KOPT-K1 (cell line): ENCODE results near the gene SRSF7.
A peak's percentile ranks its signal among the peaks of the same experiment; 100 is the strongest.
"Not testable (repeated sequence)": the region's sequence is repeated elsewhere in the genome, so short reads cannot be mapped to it uniquely, and the experiment has no call there.

Source experiments
- H3K27ac ChIP-seq: fragments of 200-600 bp; sonication (generic); 2 replicates; pipeline ENCODE4 v1.5.1; 2016; ENCODE audit warnings: antibody characterized with exemption, mild to moderate bottlenecking, low read depth, low read length; ENCODE audit not compliant: poor library complexity, severe bottlenecking
- H3K36me3 ChIP-seq: fragments of 200-600 bp; sonication (generic); 2 replicates; pipeline ENCODE4 v1.5.1; 2017; ENCODE audit warnings: antibody characterized with exemption, mild to moderate bottlenecking, low read length, moderate library complexity; ENCODE audit not compliant: insufficient read depth
- H3K9me3 ChIP-seq: fragments of 200-600 bp; sonication (generic); 2 replicates; pipeline ENCODE4 v1.5.1; 2017; ENCODE audit warnings: antibody characterized with exemption, low read length, mild to moderate bottlenecking; ENCODE audit not compliant: insufficient read depth, poor library complexity, severe bottlenecking

SRSF7 gene

GRCh38 chr2:38775097-38775920, 24.1 kb upstream of the SRSF7 start:
- Histone ChIP-seq H3K27ac (no peak overlapping the region), H3K9me3 (no peaks in the 10 kb centered on the region), H3K36me3 (peaks cover 2% of the 10 kb centered on the region; the same call in 1 of the 2 replicates)

- Histone ChIP-seq H3K36me3 (no peaks in the 10 kb centered on the region), H3K9me3 (no peaks in the 10 kb centered on the region), H3K27ac (no peak overlapping the region)
Measured at GRCh38 chr2:38771632-38772031, 20.5 kb upstream of the SRSF7 start.

- Histone ChIP-seq H3K9me3 (no peaks in the 10 kb centered on the region), H3K36me3 (no peaks in the 10 kb centered on the region), H3K27ac (no peak overlapping the region)
Measured at GRCh38 chr2:38765551-38765950, 14.4 kb upstream of the SRSF7 start.

GRCh38 chr2:38765149-38765548, 14.0 kb upstream of the SRSF7 start:
- H3K9me3 ChIP-seq = no peaks in the 10 kb centered on the region
- H3K27ac ChIP-seq = no peak overlapping the region
- H3K36me3 ChIP-seq = no peaks in the 10 kb centered on the region

GRCh38 chr2:38763728-38764127, 12.6 kb upstream of the SRSF7 start:
- Histone ChIP-seq H3K27ac (no peak overlapping the region), H3K9me3 (no peaks in the 10 kb centered on the region), H3K36me3 (no peaks in the 10 kb centered on the region)

GRCh38 chr2:38763228-38763627, 12.1 kb upstream of the SRSF7 start:
- Histone ChIP-seq H3K9me3 (no peaks in the 10 kb centered on the region), H3K27ac (no peak overlapping the region), H3K36me3 (no peaks in the 10 kb centered on the region)

- not testable (repeated sequence) for H3K27ac ChIP-seq, H3K36me3 ChIP-seq, H3K9me3 ChIP-seq
Measured at GRCh38 chr2:38755891-38756290, 4.7 kb upstream of the SRSF7 start.

GRCh38 chr2:38754506-38754905, 3.3 kb upstream of the SRSF7 start:
- Histone ChIP-seq H3K36me3 (peaks cover 8% of the 10 kb centered on the region), H3K9me3 (no peaks in the 10 kb centered on the region), H3K27ac (peak overlapping the region; percentile 59)

- Histone ChIP-seq H3K27ac (peak overlapping the region; percentile 59), H3K9me3 (no peaks in the 10 kb centered on the region), H3K36me3 (peaks cover 13% of the 10 kb centered on the region)
Measured at GRCh38 chr2:38754049-38754448, 2.9 kb upstream of the SRSF7 start.

- Histone ChIP-seq H3K36me3 (peaks cover 35% of the 10 kb centered on the region), H3K9me3 (no peaks in the 10 kb centered on the region)
Measured at GRCh38 chr2:38751596-38752410, 642 bp upstream of the SRSF7 start.

GRCh38 chr2:38750011-38750890, 910 bp downstream of the SRSF7 start:
- peaks cover 51% of the 10 kb centered on the region for H3K36me3 ChIP-seq
- H3K27ac ChIP-seq = peak overlapping the region; percentile 93
- no peaks in the 10 kb centered on the region for H3K9me3 ChIP-seq

More at GRCh38 chr2:38751596-38752410, 642 bp upstream of the SRSF7 start:
- H3K27ac ChIP-seq = peak overlapping the region; percentile 93

- Histone ChIP-seq H3K9me3 (no peaks in the 10 kb centered on the region), H3K36me3 (peaks cover 62% of the 10 kb centered on the region), H3K27ac (peak overlapping the region; percentile 93)
Measured at GRCh38 chr2:38748943-38749804, 2.0 kb downstream of the SRSF7 start.

GRCh38 chr2:38748391-38748790, 2.8 kb downstream of the SRSF7 start:
- Histone ChIP-seq H3K27ac (no peak overlapping the region), H3K9me3 (no peaks in the 10 kb centered on the region), H3K36me3 (peaks cover 70% of the 10 kb centered on the region)

- Histone ChIP-seq H3K27ac (no peak overlapping the region), H3K9me3 (no peaks in the 10 kb centered on the region), H3K36me3 (peaks cover 75% of the 10 kb centered on the region)
Measured at GRCh38 chr2:38747819-38748218, 3.3 kb downstream of the SRSF7 start.
